ENCODE data around the gene PHLDB3.
"Not testable (repeated sequence)": the region's sequence is repeated elsewhere in the genome, so short reads cannot be mapped to it uniquely, and the experiment has no call there.

PHLDB3 gene

GRCh38 chr19:43466793-43467192 lies 37.8 kb downstream of the PHLDB3 start:
- no peak for DNase-seq

GRCh38 chr19:43465468-43466120 lies 39.0 kb downstream of the PHLDB3 start, which contains the start of gene LYPD3:
TSS of gene LYPD3 (minus strand) at chr19:43465608. CDS start at chr19:43465571, 37 bp downstream.
- peak in 1 of 2 experiments; percentile 19 for DNase-seq

DNA sequence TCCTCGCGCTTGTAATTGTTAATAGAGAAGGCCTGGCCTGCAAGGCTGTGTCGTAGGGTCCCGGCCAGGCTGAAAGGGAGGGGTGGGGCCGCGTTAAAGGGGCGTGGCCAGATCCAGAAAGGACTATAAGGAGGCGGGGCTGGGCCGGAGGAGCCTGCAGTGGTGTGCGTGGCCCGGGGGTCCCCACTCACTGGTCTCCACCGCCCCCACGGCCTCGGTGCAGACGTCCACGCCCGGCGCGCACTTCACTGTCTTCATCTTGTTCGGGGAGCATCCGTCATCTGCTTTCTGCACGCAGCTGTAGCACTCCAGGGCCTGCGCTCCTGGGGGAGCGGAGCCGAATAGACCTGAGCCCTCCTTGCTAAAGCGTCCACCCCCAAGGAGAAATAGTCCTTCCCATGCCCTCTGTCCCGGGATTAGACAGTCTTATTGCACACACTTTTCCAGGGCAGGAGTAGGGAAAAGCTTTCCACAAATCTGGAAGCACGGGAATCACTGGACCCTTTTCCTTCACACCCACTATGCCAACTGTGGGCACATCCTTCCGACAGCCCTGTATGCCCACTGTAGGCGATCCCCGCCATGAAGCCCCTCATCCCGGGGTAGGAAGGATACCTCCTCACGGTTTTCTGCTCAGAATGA lies 40.3 kb downstream of the PHLDB3 start:
- peak in 1 of 2 experiments; percentile 70 for DNase-seq

- DNase-seq: peak; percentile 99 to 100
Measured at GRCh38 chr19:43463381-43464133, 41.0 kb downstream of the PHLDB3 start.

DNA sequence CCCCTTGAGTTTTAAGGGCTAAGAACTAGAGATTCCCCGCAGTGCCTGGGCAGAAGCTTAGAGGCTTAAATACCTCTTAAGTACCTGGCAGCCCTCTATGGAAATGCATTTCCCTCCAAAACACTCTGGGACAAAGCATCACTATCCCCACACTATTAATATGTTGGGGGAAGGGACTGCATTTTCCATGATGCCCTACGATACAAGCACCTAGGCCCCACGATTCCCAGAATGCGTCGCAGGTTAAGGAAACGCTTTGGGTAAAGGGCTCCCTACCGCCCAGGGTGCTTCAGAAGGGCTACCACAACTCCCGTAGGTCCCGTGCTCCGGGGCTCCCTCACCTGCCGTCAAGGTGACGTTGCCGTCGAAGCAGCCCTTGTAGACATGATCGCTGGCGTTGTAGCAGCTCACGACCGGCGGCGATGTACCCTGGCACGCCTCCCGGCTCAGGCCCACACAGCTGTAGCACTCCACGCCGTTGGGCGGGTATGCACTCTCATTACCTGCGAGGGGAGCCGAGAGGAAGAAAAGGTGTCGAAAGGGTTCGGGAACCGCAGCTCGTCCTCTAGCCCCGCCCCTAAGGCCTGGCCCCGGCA lies 41.7 kb downstream of the PHLDB3 start:
- DNase-seq: no peak

DNA sequence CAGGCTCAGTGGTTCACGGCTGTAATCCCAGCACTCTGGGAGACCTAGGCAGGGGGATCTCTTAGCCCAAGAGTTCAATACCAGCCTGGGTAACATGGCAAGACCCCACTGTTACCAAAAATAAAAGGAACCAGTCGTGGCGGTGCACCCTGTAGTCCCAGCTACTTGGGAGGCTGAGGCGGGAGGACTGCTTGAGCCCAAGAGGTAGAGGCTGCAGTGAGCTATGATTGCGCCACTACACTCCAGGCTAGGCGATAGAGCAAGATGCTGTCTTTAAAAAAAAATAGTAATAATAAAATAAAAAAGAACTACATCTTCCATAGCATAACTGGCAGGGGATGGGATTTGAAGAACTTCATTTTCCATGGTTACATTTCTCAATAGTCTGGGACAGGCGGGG lies 42.2 kb downstream of the PHLDB3 start:
- DNase-seq: no peak

DNA sequence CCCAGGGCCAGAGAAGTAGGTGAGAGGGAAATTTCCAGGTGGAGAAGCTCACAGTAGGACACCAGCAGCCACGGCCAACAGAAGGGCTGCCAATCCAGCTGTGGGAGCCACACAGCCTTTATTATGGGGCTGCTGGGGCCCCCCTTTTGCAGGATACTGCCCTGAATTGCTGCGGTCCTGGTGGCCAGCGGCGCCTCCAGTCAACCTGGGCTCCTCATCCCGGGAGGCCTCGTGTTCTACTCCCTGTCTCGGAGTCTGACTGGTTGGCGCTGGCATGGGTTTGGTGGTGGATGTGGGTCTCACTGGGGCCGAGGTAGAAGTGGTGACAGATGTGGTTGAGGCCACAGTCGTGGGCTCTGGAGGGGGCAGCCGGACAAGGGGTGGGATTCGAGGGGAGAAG lies 43.2 kb downstream of the PHLDB3 start:
- no peak for DNase-seq

- DNase-seq: no peak
Measured at GRCh38 chr19:43460362-43461016, 44.1 kb downstream of the PHLDB3 start.

DNA sequence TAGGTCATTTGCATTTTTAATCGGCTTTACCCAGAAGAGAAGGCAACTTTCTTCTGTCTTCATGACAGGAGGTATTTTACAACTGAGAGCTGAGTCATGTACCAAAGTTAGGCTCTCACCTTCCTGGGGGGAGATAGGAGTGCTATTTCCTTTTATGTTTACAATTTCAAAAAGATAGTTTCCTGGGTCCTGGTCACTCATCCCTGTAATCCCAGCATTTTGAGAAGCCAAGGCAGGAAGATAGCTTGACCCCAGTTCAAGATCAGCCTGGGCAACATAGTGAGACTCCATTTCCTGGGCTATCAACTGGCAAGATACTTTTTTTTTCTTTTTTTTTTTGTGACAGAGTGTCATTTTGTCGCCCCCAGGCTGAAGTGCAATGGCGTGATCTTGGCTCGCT lies 46.7 kb downstream of the PHLDB3 start:
- DNase-seq: no peak

DNA sequence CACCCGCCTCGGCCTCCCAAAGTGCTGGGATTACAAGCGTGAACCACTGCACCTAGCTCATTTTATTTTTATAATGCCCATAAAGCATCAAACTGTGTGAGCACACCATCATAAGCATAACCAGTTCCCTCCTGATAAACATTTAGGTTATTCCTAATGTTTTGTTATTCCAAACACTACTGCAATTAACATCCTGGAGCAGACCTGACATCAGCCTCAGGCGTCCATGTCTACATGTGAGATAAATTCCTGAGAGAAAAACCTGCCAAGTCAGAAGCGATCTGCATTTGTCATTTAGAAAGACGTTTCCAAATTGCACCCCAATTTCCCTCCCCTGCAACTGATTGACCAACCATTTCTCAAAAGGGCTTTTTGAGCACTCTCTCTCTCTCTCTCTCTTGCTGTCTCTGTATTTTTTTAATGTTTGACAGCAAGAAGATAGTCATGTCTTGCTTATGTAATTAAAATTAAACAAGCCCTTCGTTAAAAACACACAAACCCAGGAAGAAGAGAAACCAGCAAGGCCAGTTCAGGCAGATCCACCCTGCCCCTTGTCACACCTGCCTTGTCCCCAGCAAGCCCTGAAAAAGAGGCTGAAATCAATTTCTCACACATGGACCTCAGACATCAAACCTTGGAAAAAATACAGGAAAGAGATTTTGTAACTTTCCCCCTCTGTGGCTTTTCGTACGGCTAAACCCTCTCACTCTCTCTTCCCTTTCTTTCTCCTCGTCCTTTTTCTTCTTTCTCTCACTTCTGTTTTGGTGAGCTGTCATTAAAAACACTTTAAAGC lies 49.0 kb downstream of the PHLDB3 start:
- DNase-seq: no peak

DNA sequence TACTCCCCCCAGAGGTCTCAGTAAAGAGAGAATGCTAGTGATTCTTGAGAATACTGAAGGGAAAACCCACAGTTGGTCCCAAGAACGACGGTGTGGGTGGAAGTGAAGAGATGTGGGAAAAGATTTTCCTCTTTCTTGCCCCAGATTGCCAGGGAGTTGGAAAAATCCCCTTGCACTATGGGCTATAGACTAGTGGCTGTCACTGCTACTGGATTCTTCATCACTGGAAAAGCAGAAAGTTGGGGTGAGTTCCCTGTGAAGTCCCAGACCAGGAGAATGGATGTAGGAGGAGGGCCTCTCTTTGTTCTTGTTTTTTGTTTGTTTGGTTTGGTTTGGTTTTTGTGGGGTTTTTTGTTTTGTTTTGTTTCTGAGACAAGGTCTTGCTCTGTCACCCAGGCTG lies 50.5 kb downstream of the PHLDB3 start:
- DNase-seq: no peak

DNA sequence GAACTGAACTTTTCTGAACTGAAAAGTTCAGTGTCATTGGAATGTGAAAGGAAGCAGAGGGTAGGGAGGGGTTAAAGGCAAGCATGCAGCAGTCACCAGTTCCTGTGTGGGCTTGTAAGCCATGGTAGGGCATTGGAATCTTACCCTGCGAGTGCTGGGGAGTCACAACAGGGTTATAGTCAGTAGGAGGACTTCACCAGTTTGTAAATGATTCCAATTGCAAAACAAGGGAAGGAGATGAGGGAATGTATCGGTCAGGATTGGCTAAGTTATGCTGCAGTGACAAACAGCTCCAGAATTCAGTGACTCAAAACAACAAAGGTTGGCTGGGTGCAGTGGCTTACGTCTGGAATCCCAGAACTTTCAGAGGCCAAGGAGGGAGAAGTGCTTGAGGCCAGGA lies 52.0 kb downstream of the PHLDB3 start:
- no peak for DNase-seq

DNA sequence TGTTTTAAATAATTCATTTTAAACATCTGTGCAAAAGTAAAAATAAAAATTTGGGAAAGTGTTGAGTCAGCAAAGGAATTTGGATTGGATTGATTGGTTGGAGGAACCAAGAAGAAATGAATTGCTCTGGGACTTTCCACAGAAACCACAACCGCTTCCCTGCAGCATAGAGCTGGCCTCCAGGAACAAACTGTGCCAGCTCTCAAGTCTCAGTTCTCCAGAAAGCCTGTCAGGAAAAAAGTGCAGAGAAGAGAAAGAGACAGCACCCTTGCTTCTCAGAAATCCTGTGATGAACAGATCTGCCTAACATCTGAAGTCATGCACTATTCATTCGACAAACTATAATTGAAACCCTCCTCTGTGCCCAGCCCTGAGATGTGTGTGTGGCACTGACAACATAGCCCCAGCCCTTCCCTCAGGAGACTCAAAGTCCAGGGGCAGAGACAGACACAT lies 54.0 kb downstream of the PHLDB3 start:
- no peak for DNase-seq

DNA sequence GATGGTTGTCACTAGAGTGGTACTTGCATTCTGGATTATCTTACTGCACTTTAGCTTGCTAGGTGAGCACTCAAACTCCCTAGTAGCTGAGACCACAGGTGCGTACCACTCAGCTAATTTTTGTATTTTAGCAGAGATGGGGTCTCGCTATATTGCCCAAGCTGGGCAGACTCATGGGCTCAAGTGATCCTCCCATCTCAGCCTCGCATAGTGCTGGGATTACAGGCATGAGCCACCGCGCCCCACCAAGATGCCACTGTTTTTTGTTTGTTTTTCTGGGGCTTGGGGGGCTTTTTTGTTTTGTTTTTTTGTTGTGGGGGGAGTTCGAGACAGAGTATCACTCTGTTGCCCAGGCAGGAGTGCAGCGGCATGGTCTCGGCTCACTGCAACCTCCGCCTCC lies 56.9 kb downstream of the PHLDB3 start:
- DNase-seq: no peak

DNA sequence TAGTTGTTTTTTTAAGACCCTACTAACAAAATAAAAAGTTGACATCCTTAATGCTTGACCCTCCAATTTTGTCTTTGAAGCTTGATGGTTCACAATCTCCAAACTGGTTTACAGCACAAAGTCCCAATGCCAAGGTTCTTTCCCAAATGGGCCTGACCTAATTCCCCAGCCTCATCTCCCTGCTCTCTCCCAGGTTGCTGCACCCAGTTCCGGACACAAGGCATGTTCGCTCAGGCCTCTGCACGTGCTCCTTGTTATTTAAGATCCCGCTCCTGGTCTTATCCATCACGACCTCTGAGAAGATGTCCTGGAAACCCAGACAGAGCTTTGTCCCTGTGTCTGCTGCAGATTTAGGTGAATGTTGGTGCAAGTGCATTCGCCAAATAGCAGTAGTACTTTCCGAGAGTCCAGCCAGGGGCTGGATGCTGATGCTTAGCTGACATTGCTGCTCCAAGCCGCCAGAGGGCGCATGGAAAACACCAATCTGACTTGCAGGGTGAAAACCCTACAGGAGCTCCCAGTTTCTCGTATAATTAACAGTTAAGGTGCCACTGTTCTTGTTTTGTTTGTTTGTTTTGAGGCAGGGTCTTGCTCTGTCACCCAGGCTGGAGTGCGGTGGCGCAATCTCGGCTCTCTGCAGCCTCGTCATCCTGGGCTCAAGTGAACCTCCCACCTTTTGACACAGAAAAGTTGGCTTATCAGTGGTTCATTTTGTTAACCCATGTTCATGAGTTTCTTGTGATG lies 57.6 kb downstream of the PHLDB3 start:
- DNase-seq: peak; percentile 74 to 75

- no peak for DNase-seq
Measured at GRCh38 chr19:43445426-43445825, 59.1 kb downstream of the PHLDB3 start.

GRCh38 chr19:43444531-43445287 lies 59.8 kb downstream of the PHLDB3 start:
- no peak for DNase-seq

DNA sequence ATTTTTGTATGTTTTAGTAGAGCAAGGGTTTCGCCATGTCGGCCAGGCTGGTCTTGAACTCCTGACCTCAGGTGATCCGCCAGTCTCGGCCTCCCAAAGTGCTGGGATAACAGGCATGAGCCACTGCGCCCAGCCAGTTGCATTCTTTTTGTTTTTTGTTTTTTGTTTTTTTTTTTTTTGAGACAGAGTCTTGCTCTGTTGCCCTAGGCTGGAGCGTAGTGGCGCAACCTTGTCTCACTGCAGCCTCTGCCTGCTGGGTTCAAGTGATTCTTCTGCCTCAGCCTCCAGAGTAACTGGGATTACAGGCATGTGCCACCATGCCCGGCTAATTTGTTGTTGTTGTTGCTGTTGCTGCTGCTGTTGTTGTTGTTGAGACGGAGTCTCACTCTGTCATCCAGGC lies 60.5 kb downstream of the PHLDB3 start:
- not testable (repeated sequence) for DNase-seq

DNA sequence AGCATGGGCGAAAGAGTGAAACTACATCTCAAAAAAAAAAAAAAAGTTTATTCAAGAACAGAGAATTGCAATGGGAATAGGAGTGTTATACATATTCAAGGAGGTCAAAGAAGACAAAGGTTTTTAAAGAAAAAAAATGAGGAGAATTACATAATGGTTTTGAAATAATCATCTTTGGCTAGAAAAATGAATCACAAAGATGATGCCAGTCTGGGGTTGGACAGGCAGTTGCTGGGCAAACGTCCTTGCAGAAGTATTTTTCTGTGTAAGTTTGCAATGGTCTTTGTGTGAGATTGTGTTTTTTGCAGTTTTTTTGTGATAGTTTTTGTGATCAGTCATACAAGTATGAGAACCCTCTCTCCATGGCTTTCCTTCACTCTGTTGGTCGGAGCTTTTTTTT lies 62.8 kb downstream of the PHLDB3 start:
- DNase-seq: no peak

DNA sequence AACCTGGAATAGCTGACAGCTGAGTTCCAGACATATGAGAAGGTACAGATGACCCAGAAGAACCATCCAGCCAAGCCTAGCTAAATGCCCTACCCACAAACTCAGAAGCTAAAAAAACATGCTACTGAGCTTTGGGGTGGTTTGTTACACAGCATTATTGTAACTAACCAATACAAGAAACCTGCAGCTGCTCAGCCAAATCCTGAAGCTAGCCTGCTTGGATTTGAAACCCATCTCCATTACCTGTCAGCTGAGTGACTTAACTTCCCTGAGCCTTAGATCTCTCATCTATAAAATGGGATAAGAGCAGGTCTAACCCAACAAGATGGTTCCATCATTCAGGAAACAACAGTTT lies 64.9 kb downstream of the PHLDB3 start:
- no peak for DNase-seq
